Mesothelial cell of epicardium (in vitro differentiated cells): ENCODE data around the gene SRPRB. TPM values are rescaled to one million over a fixed set of nuclear protein-coding genes. Genes with fewer than 3 reads are reported as not detected.
"Not testable (repeated sequence)": the region's sequence is repeated elsewhere in the genome, so short reads cannot be mapped to it uniquely, and the experiment has no call there.

ENCODE experiments used
- DNase-seq, 2 experiments: peaks; one replicate each; pipeline ENCODE4 v3.0.0; 2021; ENCODE audit warnings: low spot score in 2 of 2; ENCODE audit not compliant: unreplicated experiment in 2 of 2
- H3K27ac Mint-ChIP-seq: 2 replicates; pipeline ENCODE4 v1.8.0; 2021; ENCODE audit warnings: mixed read lengths
- H3K27me3 Mint-ChIP-seq: 2 replicates; pipeline ENCODE4 v1.8.0; 2021; ENCODE audit warnings: low read depth, mixed read lengths
- H3K36me3 Mint-ChIP-seq: 2 replicates; pipeline ENCODE4 v1.8.0; 2021; ENCODE audit warnings: mixed read lengths
- H3K4me1 Mint-ChIP-seq: 2 replicates; pipeline ENCODE4 v1.8.0; 2021; ENCODE audit warnings: mixed read lengths
- H3K4me3 Mint-ChIP-seq: 2 replicates; pipeline ENCODE4 v1.8.0; 2021; ENCODE audit warnings: mild to moderate bottlenecking, moderate library complexity, mixed read lengths
- H3K9me3 Mint-ChIP-seq: 2 replicates; pipeline ENCODE4 v1.8.0; 2021; ENCODE audit warnings: mixed read lengths
- CTCF ChIP-seq: fragments of 200-600 bp; sonication (generic); IDR thresholded peaks from one replicate; pipeline ENCODE4 v1.5.0; 2021; ENCODE audit warnings: antibody characterized with exemption; ENCODE audit not compliant: unreplicated experiment
- total RNA-seq: library from RNA; stranded (reverse); gene quantifications from 3 replicates; pipeline ENCODE4 v1.2.1, GENCODE V29; 2021

Gene SRPRB
- total RNA-seq, 1 donor from 2014 or later = 42.5 TPM

- Mint-ChIP-seq H3K36me3 (no peaks in the 10 kb centered on the region), H3K27me3 (peaks cover 29% of the 10 kb centered on the region), H3K4me3 (no peak overlapping the region), H3K4me1 (no peaks in the 10 kb centered on the region), H3K27ac (no peak overlapping the region), H3K9me3 (peaks cover 3% of the 10 kb centered on the region)
- no peak for TF ChIP-seq CTCF
- DNase-seq = no peak
These were observed 25.9 kb upstream of the SRPRB start for GRCh38 chr3:133779626-133780203.

- H3K27ac Mint-ChIP-seq, H3K36me3 Mint-ChIP-seq, H3K9me3 Mint-ChIP-seq, DNase-seq, H3K4me3 Mint-ChIP-seq, H3K4me1 Mint-ChIP-seq: not testable (repeated sequence)
- H3K27me3 Mint-ChIP-seq = peaks cover 22% of the 10 kb centered on the region
These were observed 24.9 kb upstream of the SRPRB start for GRCh38 chr3:133780756-133781155.

- no peak overlapping the region for H3K4me3 Mint-ChIP-seq
- no peak for DNase-seq
- H3K9me3 Mint-ChIP-seq = peaks cover 3% of the 10 kb centered on the region
- TF ChIP-seq CTCF = no peak
- no peak overlapping the region for H3K27ac Mint-ChIP-seq
- no peaks in the 10 kb centered on the region for H3K36me3 Mint-ChIP-seq
- peaks cover 16% of the 10 kb centered on the region for H3K27me3 Mint-ChIP-seq
- no peaks in the 10 kb centered on the region for H3K4me1 Mint-ChIP-seq
These were observed 24.0 kb upstream of the SRPRB start for GRCh38 chr3:133781570-133781969.

DNA sequence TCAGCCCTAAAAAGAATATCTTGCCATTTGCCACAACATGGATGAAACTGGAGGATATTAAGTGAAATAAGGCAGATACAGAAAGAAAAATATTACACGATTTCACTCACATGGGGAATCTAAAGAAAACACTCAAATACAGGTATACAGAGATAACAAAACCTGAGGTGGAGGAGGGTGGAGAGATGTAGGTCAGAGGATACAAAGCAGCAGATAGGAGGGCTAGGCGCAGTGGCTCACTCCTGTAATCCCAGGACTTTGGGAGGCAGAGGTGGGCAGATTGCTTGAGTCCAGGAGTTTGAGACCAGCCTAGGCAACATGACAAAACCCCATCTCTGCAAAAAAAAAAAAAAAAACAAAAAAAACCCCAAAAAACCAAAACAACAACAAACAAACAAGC, 23.2 kb upstream of the SRPRB start:
- no peak for TF ChIP-seq CTCF
- Mint-ChIP-seq H3K4me3 (no peak overlapping the region), H3K27ac (no peak overlapping the region)

GRCh38 chr3:133783762-133784161, 21.9 kb upstream of the SRPRB start:
- TF ChIP-seq CTCF = no peak
- Mint-ChIP-seq H3K27me3 (peaks cover 12% of the 10 kb centered on the region), H3K4me1 (no peaks in the 10 kb centered on the region), H3K9me3 (peaks cover 3% of the 10 kb centered on the region), H3K36me3 (no peaks in the 10 kb centered on the region), H3K27ac (no peak overlapping the region), H3K4me3 (no peak overlapping the region)
- no peak for DNase-seq

More for the DNA sequence above, 23.2 kb upstream of the SRPRB start:
- no peak for DNase-seq
- Mint-ChIP-seq H3K36me3 (no peaks in the 10 kb centered on the region), H3K4me1 (no peaks in the 10 kb centered on the region), H3K27me3 (peaks cover 12% of the 10 kb centered on the region), H3K9me3 (peaks cover 3% of the 10 kb centered on the region)

DNA sequence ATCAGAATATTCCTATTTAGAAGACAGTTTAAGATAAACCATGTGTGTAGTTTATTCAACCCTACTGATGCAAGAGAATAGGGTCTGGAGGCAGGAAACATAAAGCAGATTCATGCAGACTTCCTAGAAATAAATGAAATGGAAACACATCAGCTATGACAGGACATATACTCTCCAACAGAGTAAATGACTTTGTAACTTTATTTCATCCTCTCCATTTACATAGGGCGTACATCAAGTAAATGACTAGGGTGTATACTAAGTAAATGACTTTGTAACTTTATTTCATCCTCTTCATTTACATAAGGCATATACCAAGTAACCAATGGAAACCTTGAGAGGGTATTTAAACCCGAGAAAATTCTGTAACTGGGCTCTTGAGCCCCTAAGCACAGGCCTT, 17.6 kb upstream of the SRPRB start:
- DNase-seq = no peak
- H3K4me1 Mint-ChIP-seq = no peaks in the 10 kb centered on the region
- peaks cover 27% of the 10 kb centered on the region for H3K9me3 Mint-ChIP-seq
- H3K36me3 Mint-ChIP-seq = peaks cover 3% of the 10 kb centered on the region
- H3K27ac Mint-ChIP-seq = no peak overlapping the region
- no peak overlapping the region for H3K4me3 Mint-ChIP-seq
- H3K27me3 Mint-ChIP-seq = no peaks in the 10 kb centered on the region
- TF ChIP-seq CTCF = no peak
